GM23338 (cell line): Measurements from ENCODE around the gene SLC19A2. TPM values are rescaled to one million over a fixed set of nuclear protein-coding genes. Genes with fewer than 3 reads are reported as not detected.

Experiments used
- ATAC-seq: fragments of 200-7000 bp; cut with Tn5 transposase; 3 replicates; pipeline ENCODE4 v1.9.1; 2020
- DNase-seq: peaks from one replicate; pipeline ENCODE4 v3.0.0-alpha.2; 2015; ENCODE audit warnings: low spot score
- H2AFZ ChIP-seq: fragments of 200-600 bp; sonication (generic); 2 replicates; pipeline ENCODE4 v1.8.0; 2016; ENCODE audit warnings: antibody characterized with exemption, mild to moderate bottlenecking, moderate library complexity
- H3F3A ChIP-seq: fragments of 200-600 bp; sonication (generic); replicated peaks from 2 replicates; pipeline ENCODE4 v1.8.0; 2017; ENCODE audit warnings: antibody characterized with exemption, mixed run types, low read depth
- H3K27ac ChIP-seq: fragments of 200-600 bp; sonication (generic); 2 replicates; pipeline ENCODE4 v1.6.1; 2016; ENCODE audit warnings: low read depth
- H3K27me3 ChIP-seq: fragments of 200-600 bp; sonication (generic); 2 replicates; pipeline ENCODE4 v1.8.0; 2016; ENCODE audit warnings: mild to moderate bottlenecking, mixed run types, moderate library complexity; ENCODE audit not compliant: insufficient read depth
- H3K36me3 ChIP-seq: fragments of 200-600 bp; sonication (generic); 2 replicates; pipeline ENCODE4 v1.8.0; 2016; ENCODE audit warnings: mild to moderate bottlenecking; ENCODE audit not compliant: insufficient read depth
- H3K4me1 ChIP-seq: fragments of 200-600 bp; sonication (generic); 2 replicates; pipeline ENCODE4 v1.8.0; 2016; ENCODE audit warnings: mild to moderate bottlenecking, moderate library complexity; ENCODE audit not compliant: insufficient read depth
- H3K4me2 ChIP-seq: fragments of 200-600 bp; sonication (generic); 2 replicates; pipeline ENCODE4 v1.7.1; 2017; ENCODE audit warnings: mixed run types
- H3K4me3 ChIP-seq: fragments of 200-600 bp; sonication (generic); 2 replicates; pipeline ENCODE4 v1.6.1; 2016; ENCODE audit warnings: mixed run types
- H3K79me2 ChIP-seq: fragments of 200-600 bp; sonication (generic); replicated peaks from 2 replicates; pipeline ENCODE4 v1.8.0; 2017; ENCODE audit warnings: mild to moderate bottlenecking; ENCODE audit not compliant: insufficient read depth
- H3K9me2 ChIP-seq: fragments of 200-600 bp; sonication (generic); 2 replicates; pipeline ENCODE4 v1.8.0; 2017; ENCODE audit not compliant: insufficient read depth
- H4K20me1 ChIP-seq: fragments of 200-600 bp; sonication (generic); replicated peaks from 2 replicates; pipeline ENCODE4 v1.8.0; 2017; ENCODE audit warnings: mild to moderate bottlenecking; ENCODE audit not compliant: insufficient read depth
- H3K27ac Mint-ChIP-seq: 2 replicates; pipeline ENCODE4 v1.8.0; 2020; ENCODE audit warnings: inconsistent platforms, mild to moderate bottlenecking, moderate library complexity, mixed read lengths
- H3K27me3 Mint-ChIP-seq: 3 replicates; pipeline ENCODE4 v1.8.0; 2022; ENCODE audit warnings: low read depth, mild to moderate bottlenecking, moderate library complexity, mixed read lengths, inconsistent platforms; ENCODE audit not compliant: insufficient read depth, poor library complexity
- H3K36me3 Mint-ChIP-seq: 3 replicates; pipeline ENCODE4 v1.8.0; 2021; ENCODE audit warnings: low read depth, mild to moderate bottlenecking, inconsistent platforms, moderate library complexity, mixed read lengths
- H3K4me1 Mint-ChIP-seq: 3 replicates; pipeline ENCODE4 v1.8.0; 2020; ENCODE audit warnings: mild to moderate bottlenecking, inconsistent platforms, mixed read lengths
- H3K4me3 Mint-ChIP-seq: 3 replicates; pipeline ENCODE4 v1.8.0; 2021; ENCODE audit warnings: moderate library complexity, mild to moderate bottlenecking, inconsistent platforms, mixed read lengths
- H3K9me3 Mint-ChIP-seq: 3 replicates; pipeline ENCODE4 v1.8.0; 2020; ENCODE audit warnings: moderate library complexity, mild to moderate bottlenecking, inconsistent platforms, mixed read lengths
- EZH2 ChIP-seq: fragments of 200-600 bp; sonication (generic); IDR thresholded peaks from one replicate; pipeline ENCODE4 v1.8.0; 2017; ENCODE audit warnings: antibody characterized with exemption, mild to moderate bottlenecking, low read depth; ENCODE audit not compliant: unreplicated experiment
- EZH2phosphoT487 ChIP-seq: fragments of 200-600 bp; sonication (generic); IDR thresholded peaks from one replicate; pipeline ENCODE4 v1.8.1; 2018; ENCODE audit warnings: antibody characterized with exemption; ENCODE audit not compliant: unreplicated experiment
- JUNB ChIP-seq: IDR thresholded peaks from one replicate; pipeline ENCODE4 v1.6.1; 2016; ENCODE audit warnings: antibody characterized with exemption; ENCODE audit not compliant: unreplicated experiment
- NANOG ChIP-seq: IDR thresholded peaks from 2 replicates; pipeline ENCODE4 v1.6.1; 2016; ENCODE audit warnings: antibody characterized with exemption, borderline replicate concordance
- ZNF114 ChIP-seq: fragments of 250-450 bp; sonication (Bioruptor Pico); IDR thresholded peaks from 2 replicates; pipeline ENCODE4 v1.5.0; 2020; ENCODE audit warnings: mild to moderate bottlenecking, moderate library complexity
- polyA plus RNA-seq: library from polyadenylated mRNA; unstranded; fragments of >200 nt; fragmentation: Nextera tagmentation; extraction: Ambion mirVana; gene quantifications from 2 replicates; pipeline ENCODE4 v1.2.1, GENCODE V29; 2016
- total RNA-seq: library from RNA; depleted of rRNA; stranded (reverse); fragments of >200 nt; shearing (Covaris generic); gene quantifications from 2 replicates; pipeline ENCODE4 v1.2.3, GENCODE V29; 2014
- TF ChIP-seq, protein P1 (sequence below), 2 experiments: fragments of 200-600 bp in 1 of 2; sonication (generic) in 1 of 2; conservative IDR thresholded peaks; 2 replicates each; pipeline versions ENCODE4 v1.5.1 to v1.6.1; 2016 to 2017; ENCODE audit warnings: antibody characterized with exemption in 2 of 2, low read depth in 2 of 2, mild to moderate bottlenecking in 2 of 2, moderate library complexity in 1 of 2
- TF ChIP-seq, protein P2 (sequence below): IDR thresholded peaks from one replicate; pipeline ENCODE4 v1.6.1; 2018; ENCODE audit warnings: antibody characterized with exemption; ENCODE audit not compliant: unreplicated experiment

SLC19A2 gene
- total and polyA plus RNA-seq, 2 experiments from 2014 or later: 11.1 to 39.1 TPM

DNA sequence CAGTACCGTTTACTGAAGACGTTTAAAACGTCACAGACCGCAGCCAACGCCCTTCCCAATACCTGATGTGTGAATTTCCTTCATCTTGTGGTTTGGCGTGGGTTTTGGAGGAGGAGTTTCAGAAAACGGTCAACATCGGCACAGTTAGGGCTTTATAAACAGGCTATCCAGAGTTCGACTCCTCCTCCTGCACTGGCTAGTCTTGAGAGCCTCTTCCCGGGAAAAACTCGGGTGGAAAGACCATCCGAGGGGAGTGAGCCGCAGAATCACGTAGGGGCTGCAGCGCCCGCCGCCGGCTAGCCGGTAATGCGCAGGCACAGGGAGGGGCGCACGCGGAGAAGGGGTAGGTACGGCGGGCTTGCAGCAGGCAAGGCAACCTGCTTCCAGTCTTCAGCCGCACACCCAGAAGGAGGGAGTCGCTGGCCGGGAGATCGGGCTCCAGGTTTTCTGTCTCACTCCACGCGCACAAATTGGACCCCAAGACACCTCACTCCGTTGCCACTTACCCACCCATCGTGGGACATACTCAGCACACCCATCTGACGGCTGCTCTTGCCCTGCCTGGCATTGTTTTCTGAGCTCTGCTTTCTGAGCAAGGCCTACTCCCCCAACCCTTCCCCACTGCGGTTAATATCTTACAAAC lies 25.4 kb downstream of the SLC19A2 start:
- H3K27me3 Mint-ChIP-seq: no peaks in the 10 kb centered on the region
- H3K4me1 Mint-ChIP-seq: peaks cover 8% of the 10 kb centered on the region; the same call in 2 of the 3 replicates
- Histone ChIP-seq H2AFZ (peak overlapping the region; percentile 91), H3K79me2 (no peaks in the 10 kb centered on the region), H3K27me3 (no peaks in the 10 kb centered on the region), H3K4me1 (no peaks in the 10 kb centered on the region; the same call in 1 of the 2 replicates), H3K36me3 (no peaks in the 10 kb centered on the region), H3K4me2 (peak overlapping the region; percentile 77), H3K9me2 (no peaks in the 10 kb centered on the region), H3K27ac (no peak overlapping the region), H3K4me3 (peak overlapping the region; percentile 58), H3F3A (no peaks in the 10 kb centered on the region), H4K20me1 (0 out of 2 replicates have a peak, but pooled peaks cover 3% of the 10 kb centered on the region)
- no peak overlapping the region for H3K27ac Mint-ChIP-seq
- peak overlapping the region; percentile 71 for H3K4me3 Mint-ChIP-seq
- TF ChIP-seq EZH2phosphoT487: no peak
- TF ChIP-seq, protein P1, sequence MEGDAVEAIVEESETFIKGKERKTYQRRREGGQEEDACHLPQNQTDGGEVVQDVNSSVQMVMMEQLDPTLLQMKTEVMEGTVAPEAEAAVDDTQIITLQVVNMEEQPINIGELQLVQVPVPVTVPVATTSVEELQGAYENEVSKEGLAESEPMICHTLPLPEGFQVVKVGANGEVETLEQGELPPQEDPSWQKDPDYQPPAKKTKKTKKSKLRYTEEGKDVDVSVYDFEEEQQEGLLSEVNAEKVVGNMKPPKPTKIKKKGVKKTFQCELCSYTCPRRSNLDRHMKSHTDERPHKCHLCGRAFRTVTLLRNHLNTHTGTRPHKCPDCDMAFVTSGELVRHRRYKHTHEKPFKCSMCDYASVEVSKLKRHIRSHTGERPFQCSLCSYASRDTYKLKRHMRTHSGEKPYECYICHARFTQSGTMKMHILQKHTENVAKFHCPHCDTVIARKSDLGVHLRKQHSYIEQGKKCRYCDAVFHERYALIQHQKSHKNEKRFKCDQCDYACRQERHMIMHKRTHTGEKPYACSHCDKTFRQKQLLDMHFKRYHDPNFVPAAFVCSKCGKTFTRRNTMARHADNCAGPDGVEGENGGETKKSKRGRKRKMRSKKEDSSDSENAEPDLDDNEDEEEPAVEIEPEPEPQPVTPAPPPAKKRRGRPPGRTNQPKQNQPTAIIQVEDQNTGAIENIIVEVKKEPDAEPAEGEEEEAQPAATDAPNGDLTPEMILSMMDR (conservative IDR thresholded peaks at IDR 0.05; ENCODE audit: low read depth in 2 of 2): peak; percentile 19 to 44; a peak in 3 of 4 replicates
- TF ChIP-seq EZH2: no peak
- TF ChIP-seq, protein P2, sequence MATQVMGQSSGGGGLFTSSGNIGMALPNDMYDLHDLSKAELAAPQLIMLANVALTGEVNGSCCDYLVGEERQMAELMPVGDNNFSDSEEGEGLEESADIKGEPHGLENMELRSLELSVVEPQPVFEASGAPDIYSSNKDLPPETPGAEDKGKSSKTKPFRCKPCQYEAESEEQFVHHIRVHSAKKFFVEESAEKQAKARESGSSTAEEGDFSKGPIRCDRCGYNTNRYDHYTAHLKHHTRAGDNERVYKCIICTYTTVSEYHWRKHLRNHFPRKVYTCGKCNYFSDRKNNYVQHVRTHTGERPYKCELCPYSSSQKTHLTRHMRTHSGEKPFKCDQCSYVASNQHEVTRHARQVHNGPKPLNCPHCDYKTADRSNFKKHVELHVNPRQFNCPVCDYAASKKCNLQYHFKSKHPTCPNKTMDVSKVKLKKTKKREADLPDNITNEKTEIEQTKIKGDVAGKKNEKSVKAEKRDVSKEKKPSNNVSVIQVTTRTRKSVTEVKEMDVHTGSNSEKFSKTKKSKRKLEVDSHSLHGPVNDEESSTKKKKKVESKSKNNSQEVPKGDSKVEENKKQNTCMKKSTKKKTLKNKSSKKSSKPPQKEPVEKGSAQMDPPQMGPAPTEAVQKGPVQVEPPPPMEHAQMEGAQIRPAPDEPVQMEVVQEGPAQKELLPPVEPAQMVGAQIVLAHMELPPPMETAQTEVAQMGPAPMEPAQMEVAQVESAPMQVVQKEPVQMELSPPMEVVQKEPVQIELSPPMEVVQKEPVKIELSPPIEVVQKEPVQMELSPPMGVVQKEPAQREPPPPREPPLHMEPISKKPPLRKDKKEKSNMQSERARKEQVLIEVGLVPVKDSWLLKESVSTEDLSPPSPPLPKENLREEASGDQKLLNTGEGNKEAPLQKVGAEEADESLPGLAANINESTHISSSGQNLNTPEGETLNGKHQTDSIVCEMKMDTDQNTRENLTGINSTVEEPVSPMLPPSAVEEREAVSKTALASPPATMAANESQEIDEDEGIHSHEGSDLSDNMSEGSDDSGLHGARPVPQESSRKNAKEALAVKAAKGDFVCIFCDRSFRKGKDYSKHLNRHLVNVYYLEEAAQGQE: no peak
- TF ChIP-seq NANOG: no peak
- ATAC-seq (peak; percentile 99), DNase-seq (peak; percentile 72)
- peaks cover 4% of the 10 kb centered on the region; the same call in 2 of the 3 replicates for H3K36me3 Mint-ChIP-seq
- H3K9me3 Mint-ChIP-seq: peaks cover 8% of the 10 kb centered on the region; the same call in 2 of the 3 replicates

DNA sequence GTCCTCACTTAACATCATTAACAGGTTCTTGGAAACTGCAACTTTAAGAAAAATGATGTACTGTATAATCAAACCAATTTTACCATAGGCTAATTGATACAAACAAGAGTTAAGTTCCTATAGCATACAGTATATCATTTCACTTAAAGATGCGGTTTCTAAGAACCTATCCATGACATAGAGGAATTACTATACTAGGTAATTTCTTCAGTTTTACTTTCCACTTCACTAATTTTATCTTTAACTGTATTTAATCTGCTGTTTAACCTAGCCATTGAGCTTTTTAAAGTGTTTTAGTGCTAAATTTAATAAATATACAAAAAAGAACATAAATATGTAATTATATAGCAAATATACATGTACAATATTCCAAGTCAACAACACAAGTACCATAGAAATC lies 28.3 kb downstream of the SLC19A2 start:
- H3K36me3 Mint-ChIP-seq: peaks cover 4% of the 10 kb centered on the region; the same call in 2 of the 3 replicates
- H3K27ac Mint-ChIP-seq: no peak overlapping the region
- no peaks in the 10 kb centered on the region for H3F3A ChIP-seq
- H3K9me3 Mint-ChIP-seq: peaks cover 8% of the 10 kb centered on the region; the same call in 2 of the 3 replicates
- no peak overlapping the region for H3K4me3 ChIP-seq
- H3K27me3 Mint-ChIP-seq: no peaks in the 10 kb centered on the region
- no peak overlapping the region for H2AFZ ChIP-seq
- ATAC-seq (no peak), DNase-seq (no peak)
- H3K27ac ChIP-seq: no peak overlapping the region
- H3K36me3 ChIP-seq: no peaks in the 10 kb centered on the region
- no peak overlapping the region for H3K4me2 ChIP-seq
- 0 out of 2 replicates have a peak, but pooled peaks cover 3% of the 10 kb centered on the region for H4K20me1 ChIP-seq
- H3K4me1 ChIP-seq: no peaks in the 10 kb centered on the region; the same call in 1 of the 2 replicates
- no peaks in the 10 kb centered on the region for H3K79me2 ChIP-seq
- no peaks in the 10 kb centered on the region for H3K9me2 ChIP-seq
- H3K27me3 ChIP-seq: no peaks in the 10 kb centered on the region
- peaks cover 8% of the 10 kb centered on the region; the same call in 2 of the 3 replicates for H3K4me1 Mint-ChIP-seq
- no peak overlapping the region for H3K4me3 Mint-ChIP-seq
- TF ChIP-seq JUNB (no peak), ZNF114 (CRISPR knock-in tag) (no peak)
- TF ChIP-seq, protein P1 (conservative IDR thresholded peaks at IDR 0.05; ENCODE audit: low read depth in 2 of 2): no peak
